Measurements from ENCODE around the gene OR4K5.

- TF ChIP-seq POLR2A (IDR thresholded peaks at IDR 0.05; ENCODE audit: low read depth, low read length) (no peak), TAF1 (IDR thresholded peaks at IDR 0.05; ENCODE audit: low read depth, low read length) (no peak), POLR2AphosphoS5 (IDR thresholded peaks at IDR 0.05; ENCODE audit: low read depth, low read length) (no peak), SPI1 (IDR thresholded peaks at IDR 0.05; ENCODE audit: low read depth, low read length) (no peak)
Measured at GRCh38 chr14:19917243-19917642, 3.2 kb upstream of the OR4K5 start.

Measured in GM12891 (cell line).